Thyroid gland (tissue), 4 donors: ENCODE data around the gene NCMAP.

Experiments used
- CTCF ChIP-seq, 6 experiments: fragments of 200-600 bp in 3 of 6; fragments of 450-650 bp in 3 of 6; sonication (generic) in 3 of 6; IDR thresholded peaks; one replicate each; pipeline ENCODE4 v1.5.1; 2016 to 2019; ENCODE audit warnings: antibody characterized with exemption in 6 of 6, mild to moderate bottlenecking in 2 of 6, inconsistent platforms in 1 of 6, moderate library complexity in 1 of 6
- POLR2A ChIP-seq, 2 donors: fragments of 450-650 bp; IDR thresholded peaks; one replicate each; pipeline ENCODE4 v1.6.1; 2017; ENCODE audit warnings: antibody characterized with exemption in 2 of 2, mild to moderate bottlenecking in 2 of 2, moderate library complexity in 1 of 2

GRCh38 chr1:24605534-24606295, 49.8 kb downstream of the NCMAP start:
- no peak for TF ChIP-seq CTCF (IDR thresholded peaks at IDR 0.05)
- TF ChIP-seq POLR2A (IDR thresholded peaks at IDR 0.05) = no peak
